HepG2 (cell line): ENCODE measurements around the gene HS3ST2. TPM values are rescaled to one million over a fixed set of nuclear protein-coding genes. Genes with fewer than 3 reads are reported as not detected.

Source experiments
- ATAC-seq: fragments of 200-7000 bp; cut with Tn5 transposase; 3 replicates; pipeline ENCODE4 v1.9.1; 2020; ENCODE audit warnings: mild to moderate bottlenecking, moderate library complexity
- BruUV-seq: library from RNA; stranded (reverse); fragments of 400-500 nt; replicated peaks from 2 replicates; lab custom pipeline; 2021; lab: Mats Ljungman, UMichigan
- CTCF ChIA-PET: fragments of 300-600 bp; formaldehyde crosslinking; extraction: SDS; loops from one replicate; lab custom pipeline; 2021; ENCODE audit warnings: low total read pairs, inconsistent platforms, low intra/inter-chr PET ratio; lab: Yijun Ruan, JAX
- POLR2A ChIA-PET: fragments of 350-600 bp; sonication (Branson Sonifier 250); formaldehyde crosslinking; loops from one replicate; lab custom pipeline; 2020; ENCODE audit warnings: antibody characterized with exemption, inconsistent platforms; lab: Yijun Ruan, JAX
- DNase-seq: peaks from one replicate; pipeline ENCODE4 v3.0.0-alpha.2; 2015; ENCODE audit warnings: low spot score
- FAIRE-seq: peaks from 3 replicates; lab custom pipeline; 2011; peaks lifted over from hg19 to GRCh38; lab: Jason Lieb, UNC
- H2AFZ ChIP-seq: one replicate; pipeline ENCODE4 v1.6.1; 2011; ENCODE audit warnings: low read length, inconsistent platforms
- H3K27ac ChIP-seq: fragments of 300-600 bp; 3 replicates; pipeline ENCODE4 v1.8.0; 2011; ENCODE audit warnings: mixed run types, mild to moderate bottlenecking, mixed read lengths, low read length, inconsistent platforms; ENCODE audit not compliant: insufficient read depth; ENCODE audit errors: extremely low read length
- H3K27me3 ChIP-seq, 2 experiments: fragments of 200-600 bp in 1 of 2; 2 replicates in 1 of 2; 3 replicates in 1 of 2; pipeline versions ENCODE4 v1.6.0 to v1.8.0; 2011; ENCODE audit warnings: low read length in 2 of 2, mild to moderate bottlenecking in 2 of 2, moderate library complexity in 2 of 2, inconsistent platforms in 1 of 2; ENCODE audit not compliant: insufficient read depth in 2 of 2, control insufficient read depth in 1 of 2
- H3K36me3 ChIP-seq, 2 experiments: fragments of 200-600 bp in 1 of 2; replicated peaks in 1 of 2; 2 replicates in 1 of 2; 3 replicates in 1 of 2; pipeline versions ENCODE4 v1.5.1 to v1.8.0; 2011; ENCODE audit warnings: low read length in 2 of 2, inconsistent platforms in 1 of 2; ENCODE audit not compliant: insufficient read depth in 2 of 2, control insufficient read depth in 1 of 2
- H3K4me1 ChIP-seq: 2 replicates; pipeline ENCODE4 v1.5.1; 2012; ENCODE audit warnings: low read length, inconsistent platforms; ENCODE audit not compliant: insufficient read depth
- H3K4me2 ChIP-seq: 2 replicates; pipeline ENCODE4 v1.6.0; 2011; ENCODE audit warnings: low read depth, low read length, inconsistent platforms
- H3K4me3 ChIP-seq, 3 experiments: fragments of 200-600 bp in 1 of 3; sonication (generic), shearing (Covaris generic) in 1 of 3; replicated peaks in 1 of 3; 2 replicates each; pipeline ENCODE4 v1.5.1; 2011 to 2016; ENCODE audit warnings: low read length in 3 of 3, inconsistent platforms in 2 of 3, low read depth in 2 of 3, mild to moderate bottlenecking in 2 of 3, control low read depth in 1 of 3, mixed read lengths in 1 of 3; ENCODE audit not compliant: insufficient read depth in 1 of 3
- H3K79me2 ChIP-seq: one replicate; pipeline ENCODE4 v1.6.1; 2011; ENCODE audit warnings: low read length, inconsistent platforms; ENCODE audit not compliant: insufficient read depth
- H3K9ac ChIP-seq: 2 replicates; pipeline ENCODE4 v1.6.0; 2011; ENCODE audit warnings: mild to moderate bottlenecking, low read depth, low read length, inconsistent platforms; ENCODE audit not compliant: insufficient read depth
- H3K9me3 ChIP-seq: 2 replicates; pipeline ENCODE4 v1.5.1; 2012; ENCODE audit warnings: mild to moderate bottlenecking, low read length
- H4K20me1 ChIP-seq: 2 replicates; pipeline ENCODE4 v1.6.0; 2011; ENCODE audit warnings: inconsistent platforms, mild to moderate bottlenecking, low read length, moderate library complexity; ENCODE audit not compliant: insufficient read depth
- ATF7 ChIP-seq, 2 experiments: fragments of 450-650 bp in 1 of 2; sonication (generic) in 1 of 2; formaldehyde crosslinking in 1 of 2; IDR thresholded peaks; 2 replicates each; pipeline versions ENCODE4 v1.4.0 to v1.6.1; 2016 to 2020; ENCODE audit warnings: antibody characterized with exemption in 1 of 2, mild to moderate bottlenecking in 1 of 2, missing genetic modification reagents in 1 of 2
- ELF3 ChIP-seq: IDR thresholded peaks from 2 replicates; pipeline ENCODE4 v1.6.1; 2016; ENCODE audit warnings: missing genetic modification reagents, missing compliant biosample characterization
- RXRA ChIP-seq: sonication (generic); formaldehyde crosslinking; IDR thresholded peaks from 2 replicates; pipeline ENCODE4 v1.5.1; 2020; ENCODE audit warnings: missing genetic modification reagents
- ZNF431 ChIP-seq: sonication (generic); formaldehyde crosslinking; IDR thresholded peaks from 2 replicates; pipeline ENCODE4 v1.9.0; 2022; ENCODE audit warnings: missing genetic modification reagents, low read depth, mild to moderate bottlenecking, borderline replicate concordance
- ZNF780A ChIP-seq: sonication (generic); formaldehyde crosslinking; IDR thresholded peaks from 2 replicates; pipeline ENCODE4 v1.8.0; 2022; ENCODE audit warnings: mild to moderate bottlenecking, missing genetic modification reagents, moderate library complexity
- ZSCAN25 ChIP-seq: sonication (generic); formaldehyde crosslinking; IDR thresholded peaks from 2 replicates; pipeline ENCODE4 v1.8.0; 2022; ENCODE audit warnings: mild to moderate bottlenecking, missing genetic modification reagents
- ZSCAN5A ChIP-seq: sonication (generic); formaldehyde crosslinking; IDR thresholded peaks from 2 replicates; pipeline ENCODE4 v1.8.0; 2022; ENCODE audit warnings: mild to moderate bottlenecking, missing genetic modification reagents, borderline replicate concordance
- WGBS: methylation state at CpG from one replicate; pipeline ENCODE4 v1.1.6; 2017; ENCODE audit warnings: low lambda C conversion rate; 5-methylcytosine and 5-hydroxymethylcytosine counted together
- in situ Hi-C: cut with HindIII; loops from 2 replicates; pipeline ENCODE4 v1.10.0; 2017; ENCODE audit warnings: low pct_unique_long_range_greater_than_20kb; ENCODE audit not compliant: extremely low pct_ligation_motif_present
- intact Hi-C: fragments of 100-400 bp; cut with micrococcal nuclease; formaldehyde crosslinking; loops from one replicate; pipeline ENCODE4 v1.10.0; 2022; ENCODE audit not compliant: unreplicated experiment
- polyA plus RNA-seq, 8 experiments: library from polyadenylated mRNA; depleted of rRNA in 3 of 8; stranded (reverse) in 7 of 8; unstranded in 1 of 8; fragments of >200 nt; fragmentation: Illumina TruSeq in 4 of 8; extraction: Trizol in 4 of 8; gene quantifications; 2 replicates each; pipeline versions ENCODE4 v1.2.1 to v1.2.3, GENCODE V29; 2011 to 2016; ENCODE audit warnings: low read depth in 4 of 8, missing spikeins in 1 of 8, mixed read lengths in 1 of 8; ENCODE audit not compliant: insufficient read depth in 1 of 8
- total RNA-seq, 5 experiments: library from RNA; depleted of rRNA; stranded (reverse); fragments of >200 nt; fragmentation: Illumina TruSeq; extraction: Trizol; gene quantifications; 2 replicates each; pipeline ENCODE4 v1.2.3, GENCODE V29; 2016; ENCODE audit warnings: low read depth in 1 of 5

Gene HS3ST2
- total and polyA plus RNA-seq, 2 of the 13 experiments (the other 11 are each of a cell fraction or from before 2014, with no cell fraction given) = not detected

- TF ChIP-seq ELF3 (no peak), ZNF431 (no peak), ZSCAN25 (CRISPR knock-in tag) (no peak), RXRA (no peak), ZSCAN5A (CRISPR knock-in tag) (no peak)
These were observed 30.5 kb downstream of the HS3ST2 start (continued) for GRCh38 chr16:22844416-22844815.

DNA sequence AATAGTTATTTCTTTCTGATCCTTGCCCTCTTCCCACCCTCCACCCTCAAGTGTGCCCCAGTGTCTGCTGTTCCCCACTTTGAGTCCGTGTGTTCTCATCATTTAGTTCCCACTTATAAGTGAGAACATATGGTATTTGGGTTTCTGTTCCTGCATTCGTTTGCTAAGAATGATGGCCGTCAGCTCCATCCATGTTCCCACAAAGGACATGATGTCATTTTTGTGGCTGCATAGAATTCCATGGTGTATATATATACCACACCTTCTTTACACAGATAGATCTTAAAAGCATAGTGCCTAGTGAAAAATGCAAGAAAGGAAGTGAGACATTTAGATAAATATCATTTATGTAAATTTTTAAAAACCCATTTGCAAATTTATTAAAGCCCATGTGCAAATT, 33.1 kb downstream of the HS3ST2 start:
- no peak for DNase-seq
- intact Hi-C loops = no loop called here
- no peaks in the 10 kb centered on the region for H3K4me1 ChIP-seq
- in situ Hi-C loops = no loop called here
- H3K27me3 ChIP-seq = peaks cover 1 to 31% of the 10 kb centered on the region in 2 experiments; a peak in 4 of 5 replicates
- H3K4me2 ChIP-seq = no peak overlapping the region
- no peaks in the 10 kb centered on the region for H3K36me3 ChIP-seq
- no peak overlapping the region for H3K9ac ChIP-seq
- TF ChIP-seq ZNF780A (no peak), ATF7 (IDR thresholded peaks at IDR 0.05) (peak; percentile 71), ATF7 (CRISPR knock-in tag; IDR thresholded peaks at IDR 0.05) (no peak)
- TF ChIP-seq, all 625 proteins: peak for 1
- H3K4me3 ChIP-seq = no peak overlapping the region
- ATAC-seq = no peak
- BruUV-seq = no TSS peak
- WGBS = 2% methylated on average over 3 of the region's 3 CpGs
- no peak for FAIRE-seq
- no peaks in the 10 kb centered on the region for H3K79me2 ChIP-seq
- POLR2A ChIA-PET = no interaction called here
- no peaks in the 10 kb centered on the region for H4K20me1 ChIP-seq
- CTCF ChIA-PET = no interaction called here
- no peak overlapping the region for H3K27ac ChIP-seq
- H2AFZ ChIP-seq = no peak overlapping the region
- H3K9me3 ChIP-seq = no peaks in the 10 kb centered on the region
